ENCODE measurements around the gene GSTP1. TPM values are rescaled to one million over a fixed set of nuclear protein-coding genes. Genes with fewer than 3 reads are reported as not detected.

The GSTP1 gene
- total and polyA plus RNA-seq, 9 of the 15 experiments (the other 6 are each of a cell fraction or from before 2014, with no cell fraction given) = 592 to 2,150 (median 1,204) TPM

DNA sequence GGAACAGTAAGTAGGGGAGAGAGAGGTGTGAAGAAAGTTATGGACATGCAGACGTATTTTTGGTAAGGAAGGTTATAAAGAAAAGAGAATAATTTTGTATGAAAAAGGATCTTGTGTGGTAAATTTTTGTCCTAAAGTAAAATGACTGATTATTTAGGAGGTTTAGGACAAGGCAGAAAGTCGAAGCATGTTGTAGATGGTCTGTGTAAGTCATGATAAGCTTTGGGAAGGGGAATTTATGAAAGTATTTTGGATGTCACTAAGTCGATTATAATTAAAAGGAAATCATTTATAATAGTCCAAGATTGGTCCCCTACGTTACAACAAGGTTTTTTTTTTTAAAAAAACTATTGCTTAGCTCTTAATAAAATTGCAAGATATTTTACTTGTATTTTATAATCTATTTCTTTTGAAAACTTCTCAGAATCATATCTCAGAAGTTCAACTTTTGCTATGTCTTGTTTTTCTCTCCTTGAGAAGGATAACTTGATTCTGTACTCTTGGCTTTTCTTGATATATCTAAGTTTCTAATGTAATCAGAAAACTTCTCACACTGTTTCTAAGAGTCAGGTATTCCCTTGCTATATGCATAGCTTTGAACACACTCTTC, 49.4 kb upstream of the GSTP1 start:
- POLR2A ChIA-PET = interaction anchor here (1.2 to 2.9 kb wide), 2 partner anchors 11 to 13 kb away, joined by 3 to 10 read pairs; no protein-coding TSS in a partner anchor
- Histone ChIP-seq H3K9me1 (ENCODE audit: control insufficient read depth, insufficient read depth, low read length) (no peaks in the 10 kb centered on the region), H3K9ac (ENCODE audit: insufficient read depth in 1 of 2, low read depth in 2 of 2, low read length in 2 of 2) (no peak overlapping the region), H3K27me3 (ENCODE audit: control insufficient read depth in 2 of 2, insufficient read depth in 2 of 2, low read length in 2 of 2) (no peaks in the 10 kb centered on the region), H3K36me3 (ENCODE audit: control insufficient read depth, insufficient read depth, low read length) (no peaks in the 10 kb centered on the region), H4K20me1 (replicated peaks; ENCODE audit: control insufficient read depth, insufficient read depth, low read length) (no peaks in the 10 kb centered on the region), H3K27ac (ENCODE audit: extremely low read depth, low read depth, low read length) (no peak overlapping the region), H2AFZ (ENCODE audit: low read depth, low read length) (no peak overlapping the region), H3K4me1 (replicated peaks in 1 of 2; ENCODE audit: control insufficient read depth in 2 of 2, insufficient read depth in 2 of 2, low read length in 2 of 2) (peaks cover 6 to 17% of the 10 kb centered on the region in 2 experiments; a peak in 3 of 5 replicates), H3K4me2 (ENCODE audit: insufficient read depth, low read length) (no peak overlapping the region), H3K4me3 (no peak overlapping the region), H3K79me2 (ENCODE audit: control insufficient read depth, insufficient read depth, low read length) (no peaks in the 10 kb centered on the region), H3K9me3 (replicated peaks; ENCODE audit: control insufficient read depth, insufficient read depth, low read depth, low read length) (no peaks in the 10 kb centered on the region)
- FAIRE-seq (no peak), DNase-seq (ENCODE audit: extremely low read depth in 1 of 4, low spot score in 3 of 4) (no peak), ATAC-seq (no peak)
- BruUV-seq (replicated peaks) = no TSS peak
- in situ Hi-C loops (cut with MboI) = loop anchor here (25.0 kb wide), 1 partner anchor 1153 kb away; the partner anchor contains the start of gene GAL
- CTCF ChIA-PET (ENCODE audit: low intra/inter-chr PET ratio) = no interaction called here
- intact Hi-C loops (cut with micrococcal nuclease) = no loop called here
- WGBS (ENCODE audit: insufficient coverage, low coverage, missing lambda C conversion rate) = 2% methylated on average over 4 of the region's 4 CpGs
- TF ChIP-seq PHB (CRISPR knock-in tag; IDR thresholded peaks at IDR 0.05) (no peak), ZFP36 (IDR thresholded peaks at IDR 0.05; ENCODE audit: low read depth, low read length, partially characterized antibody) (peak; percentile 92)
- TF ChIP-seq, protein P1, sequence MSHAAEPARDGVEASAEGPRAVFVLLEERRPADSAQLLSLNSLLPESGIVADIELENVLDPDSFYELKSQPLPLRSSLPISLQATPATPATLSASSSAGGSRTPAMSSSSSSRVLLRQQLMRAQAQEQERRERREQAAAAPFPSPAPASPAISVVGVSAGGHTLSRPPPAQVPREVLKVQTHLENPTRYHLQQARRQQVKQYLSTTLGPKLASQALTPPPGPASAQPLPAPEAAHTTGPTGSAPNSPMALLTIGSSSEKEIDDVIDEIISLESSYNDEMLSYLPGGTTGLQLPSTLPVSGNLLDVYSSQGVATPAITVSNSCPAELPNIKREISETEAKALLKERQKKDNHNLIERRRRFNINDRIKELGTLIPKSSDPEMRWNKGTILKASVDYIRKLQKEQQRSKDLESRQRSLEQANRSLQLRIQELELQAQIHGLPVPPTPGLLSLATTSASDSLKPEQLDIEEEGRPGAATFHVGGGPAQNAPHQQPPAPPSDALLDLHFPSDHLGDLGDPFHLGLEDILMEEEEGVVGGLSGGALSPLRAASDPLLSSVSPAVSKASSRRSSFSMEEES (CRISPR knock-in tag; IDR thresholded peaks at IDR 0.05) = no peak
- TF ChIP-seq, protein P2, sequence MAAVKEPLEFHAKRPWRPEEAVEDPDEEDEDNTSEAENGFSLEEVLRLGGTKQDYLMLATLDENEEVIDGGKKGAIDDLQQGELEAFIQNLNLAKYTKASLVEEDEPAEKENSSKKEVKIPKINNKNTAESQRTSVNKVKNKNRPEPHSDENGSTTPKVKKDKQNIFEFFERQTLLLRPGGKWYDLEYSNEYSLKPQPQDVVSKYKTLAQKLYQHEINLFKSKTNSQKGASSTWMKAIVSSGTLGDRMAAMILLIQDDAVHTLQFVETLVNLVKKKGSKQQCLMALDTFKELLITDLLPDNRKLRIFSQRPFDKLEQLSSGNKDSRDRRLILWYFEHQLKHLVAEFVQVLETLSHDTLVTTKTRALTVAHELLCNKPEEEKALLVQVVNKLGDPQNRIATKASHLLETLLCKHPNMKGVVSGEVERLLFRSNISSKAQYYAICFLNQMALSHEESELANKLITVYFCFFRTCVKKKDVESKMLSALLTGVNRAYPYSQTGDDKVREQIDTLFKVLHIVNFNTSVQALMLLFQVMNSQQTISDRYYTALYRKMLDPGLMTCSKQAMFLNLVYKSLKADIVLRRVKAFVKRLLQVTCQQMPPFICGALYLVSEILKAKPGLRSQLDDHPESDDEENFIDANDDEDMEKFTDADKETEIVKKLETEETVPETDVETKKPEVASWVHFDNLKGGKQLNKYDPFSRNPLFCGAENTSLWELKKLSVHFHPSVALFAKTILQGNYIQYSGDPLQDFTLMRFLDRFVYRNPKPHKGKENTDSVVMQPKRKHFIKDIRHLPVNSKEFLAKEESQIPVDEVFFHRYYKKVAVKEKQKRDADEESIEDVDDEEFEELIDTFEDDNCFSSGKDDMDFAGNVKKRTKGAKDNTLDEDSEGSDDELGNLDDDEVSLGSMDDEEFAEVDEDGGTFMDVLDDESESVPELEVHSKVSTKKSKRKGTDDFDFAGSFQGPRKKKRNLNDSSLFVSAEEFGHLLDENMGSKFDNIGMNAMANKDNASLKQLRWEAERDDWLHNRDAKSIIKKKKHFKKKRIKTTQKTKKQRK (IDR thresholded peaks at IDR 0.05; ENCODE audit: borderline replicate concordance, low read depth, low read length) = peak; percentile 65; the same call in 1 of the 2 replicates
